GM23338 (cell line): ENCODE results near the gene LGALS1. TPM values are rescaled to one million over a fixed set of nuclear protein-coding genes. Genes with fewer than 3 reads are reported as not detected.

Experiments
- ATAC-seq: fragments of 200-7000 bp; cut with Tn5 transposase; 3 replicates; pipeline ENCODE4 v1.9.1; 2020
- DNase-seq: peaks from one replicate; pipeline ENCODE4 v3.0.0-alpha.2; 2015; ENCODE audit warnings: low spot score
- H2AFZ ChIP-seq: fragments of 200-600 bp; sonication (generic); 2 replicates; pipeline ENCODE4 v1.8.0; 2016; ENCODE audit warnings: antibody characterized with exemption, mild to moderate bottlenecking, moderate library complexity
- H3F3A ChIP-seq: fragments of 200-600 bp; sonication (generic); replicated peaks from 2 replicates; pipeline ENCODE4 v1.8.0; 2017; ENCODE audit warnings: antibody characterized with exemption, mixed run types, low read depth
- H3K27ac ChIP-seq: fragments of 200-600 bp; sonication (generic); 2 replicates; pipeline ENCODE4 v1.6.1; 2016; ENCODE audit warnings: low read depth
- H3K27me3 ChIP-seq: fragments of 200-600 bp; sonication (generic); 2 replicates; pipeline ENCODE4 v1.8.0; 2016; ENCODE audit warnings: mild to moderate bottlenecking, mixed run types, moderate library complexity; ENCODE audit not compliant: insufficient read depth
- H3K36me3 ChIP-seq: fragments of 200-600 bp; sonication (generic); 2 replicates; pipeline ENCODE4 v1.8.0; 2016; ENCODE audit warnings: mild to moderate bottlenecking; ENCODE audit not compliant: insufficient read depth
- H3K4me1 ChIP-seq: fragments of 200-600 bp; sonication (generic); 2 replicates; pipeline ENCODE4 v1.8.0; 2016; ENCODE audit warnings: mild to moderate bottlenecking, moderate library complexity; ENCODE audit not compliant: insufficient read depth
- H3K4me2 ChIP-seq: fragments of 200-600 bp; sonication (generic); 2 replicates; pipeline ENCODE4 v1.7.1; 2017; ENCODE audit warnings: mixed run types
- H3K4me3 ChIP-seq: fragments of 200-600 bp; sonication (generic); 2 replicates; pipeline ENCODE4 v1.6.1; 2016; ENCODE audit warnings: mixed run types
- H3K79me2 ChIP-seq: fragments of 200-600 bp; sonication (generic); replicated peaks from 2 replicates; pipeline ENCODE4 v1.8.0; 2017; ENCODE audit warnings: mild to moderate bottlenecking; ENCODE audit not compliant: insufficient read depth
- H3K9me2 ChIP-seq: fragments of 200-600 bp; sonication (generic); 2 replicates; pipeline ENCODE4 v1.8.0; 2017; ENCODE audit not compliant: insufficient read depth
- H4K20me1 ChIP-seq: fragments of 200-600 bp; sonication (generic); replicated peaks from 2 replicates; pipeline ENCODE4 v1.8.0; 2017; ENCODE audit warnings: mild to moderate bottlenecking; ENCODE audit not compliant: insufficient read depth
- H3K27ac Mint-ChIP-seq: 2 replicates; pipeline ENCODE4 v1.8.0; 2020; ENCODE audit warnings: inconsistent platforms, mild to moderate bottlenecking, moderate library complexity, mixed read lengths
- H3K27me3 Mint-ChIP-seq: 3 replicates; pipeline ENCODE4 v1.8.0; 2022; ENCODE audit warnings: low read depth, mild to moderate bottlenecking, moderate library complexity, mixed read lengths, inconsistent platforms; ENCODE audit not compliant: insufficient read depth, poor library complexity
- H3K36me3 Mint-ChIP-seq: 3 replicates; pipeline ENCODE4 v1.8.0; 2021; ENCODE audit warnings: low read depth, mild to moderate bottlenecking, inconsistent platforms, moderate library complexity, mixed read lengths
- H3K4me1 Mint-ChIP-seq: 3 replicates; pipeline ENCODE4 v1.8.0; 2020; ENCODE audit warnings: mild to moderate bottlenecking, inconsistent platforms, mixed read lengths
- H3K4me3 Mint-ChIP-seq: 3 replicates; pipeline ENCODE4 v1.8.0; 2021; ENCODE audit warnings: moderate library complexity, mild to moderate bottlenecking, inconsistent platforms, mixed read lengths
- H3K9me3 Mint-ChIP-seq: 3 replicates; pipeline ENCODE4 v1.8.0; 2020; ENCODE audit warnings: moderate library complexity, mild to moderate bottlenecking, inconsistent platforms, mixed read lengths
- CREB1 ChIP-seq: fragments of 250-450 bp; sonication (Bioruptor Pico); IDR thresholded peaks from 2 replicates; pipeline ENCODE4 v1.5.0; 2020; ENCODE audit warnings: low read depth, mild to moderate bottlenecking, moderate library complexity
- CTCF ChIP-seq, 2 experiments: fragments of 200-600 bp in 1 of 2; sonication (generic) in 1 of 2; conservative IDR thresholded peaks; 2 replicates each; pipeline versions ENCODE4 v1.5.1 to v1.6.1; 2016 to 2017; ENCODE audit warnings: antibody characterized with exemption in 2 of 2, low read depth in 2 of 2, mild to moderate bottlenecking in 2 of 2, moderate library complexity in 1 of 2
- ETS1 ChIP-seq: IDR thresholded peaks from 2 replicates; pipeline ENCODE4 v1.6.1; 2016; ENCODE audit warnings: antibody characterized with exemption
- EZH2 ChIP-seq: fragments of 200-600 bp; sonication (generic); IDR thresholded peaks from one replicate; pipeline ENCODE4 v1.8.0; 2017; ENCODE audit warnings: antibody characterized with exemption, mild to moderate bottlenecking, low read depth; ENCODE audit not compliant: unreplicated experiment
- EZH2phosphoT487 ChIP-seq: fragments of 200-600 bp; sonication (generic); IDR thresholded peaks from one replicate; pipeline ENCODE4 v1.8.1; 2018; ENCODE audit warnings: antibody characterized with exemption; ENCODE audit not compliant: unreplicated experiment
- JUNB ChIP-seq: IDR thresholded peaks from one replicate; pipeline ENCODE4 v1.6.1; 2016; ENCODE audit warnings: antibody characterized with exemption; ENCODE audit not compliant: unreplicated experiment
- NANOG ChIP-seq: IDR thresholded peaks from 2 replicates; pipeline ENCODE4 v1.6.1; 2016; ENCODE audit warnings: antibody characterized with exemption, borderline replicate concordance
- POLR2AphosphoS5 ChIP-seq: IDR thresholded peaks from 2 replicates; pipeline ENCODE4 v1.6.1; 2016; ENCODE audit warnings: antibody characterized with exemption, low read depth
- REST ChIP-seq: IDR thresholded peaks from one replicate; pipeline ENCODE4 v1.6.1; 2018; ENCODE audit warnings: antibody characterized with exemption; ENCODE audit not compliant: unreplicated experiment
- STAT1 ChIP-seq: IDR thresholded peaks from one replicate; pipeline ENCODE4 v1.6.1; 2016; ENCODE audit warnings: antibody characterized with exemption; ENCODE audit not compliant: unreplicated experiment
- ZNF114 ChIP-seq: fragments of 250-450 bp; sonication (Bioruptor Pico); IDR thresholded peaks from 2 replicates; pipeline ENCODE4 v1.5.0; 2020; ENCODE audit warnings: mild to moderate bottlenecking, moderate library complexity
- ZNF331 ChIP-seq: fragments of 250-450 bp; sonication (Bioruptor Pico); IDR thresholded peaks from 2 replicates; pipeline ENCODE4 v1.5.0; 2020; ENCODE audit warnings: low read depth, mild to moderate bottlenecking, moderate library complexity
- polyA plus RNA-seq: library from polyadenylated mRNA; unstranded; fragments of >200 nt; fragmentation: Nextera tagmentation; extraction: Ambion mirVana; gene quantifications from 2 replicates; pipeline ENCODE4 v1.2.1, GENCODE V29; 2016
- total RNA-seq: library from RNA; depleted of rRNA; stranded (reverse); fragments of >200 nt; shearing (Covaris generic); gene quantifications from 2 replicates; pipeline ENCODE4 v1.2.3, GENCODE V29; 2014
- TF ChIP-seq, protein P1 (sequence below): fragments of 250-450 bp; sonication (Bioruptor Pico); IDR thresholded peaks from 2 replicates; pipeline ENCODE4 v1.5.0; 2020; ENCODE audit warnings: mild to moderate bottlenecking, moderate library complexity

LGALS1 gene
- total and polyA plus RNA-seq, 2 experiments from 2014 or later = 31.2 to 62.5 TPM

GRCh38 chr22:37625737-37626136 is 49.7 kb upstream of the LGALS1 start:
- H3K27me3 Mint-ChIP-seq = peaks cover 3% of the 10 kb centered on the region
- DNase-seq (no peak), ATAC-seq (no peak)
- no peak for TF ChIP-seq EZH2phosphoT487
- no peak for TF ChIP-seq CTCF (conservative IDR thresholded peaks at IDR 0.05; ENCODE audit: low read depth in 2 of 2)
- TF ChIP-seq CREB1 (CRISPR knock-in tag) = no peak
- TF ChIP-seq POLR2AphosphoS5 = no peak
- no peak for TF ChIP-seq EZH2
- no peak for TF ChIP-seq REST
- TF ChIP-seq ZNF114 (CRISPR knock-in tag) = no peak
- TF ChIP-seq ZNF331 (CRISPR knock-in tag) = no peak
- TF ChIP-seq, protein P1, sequence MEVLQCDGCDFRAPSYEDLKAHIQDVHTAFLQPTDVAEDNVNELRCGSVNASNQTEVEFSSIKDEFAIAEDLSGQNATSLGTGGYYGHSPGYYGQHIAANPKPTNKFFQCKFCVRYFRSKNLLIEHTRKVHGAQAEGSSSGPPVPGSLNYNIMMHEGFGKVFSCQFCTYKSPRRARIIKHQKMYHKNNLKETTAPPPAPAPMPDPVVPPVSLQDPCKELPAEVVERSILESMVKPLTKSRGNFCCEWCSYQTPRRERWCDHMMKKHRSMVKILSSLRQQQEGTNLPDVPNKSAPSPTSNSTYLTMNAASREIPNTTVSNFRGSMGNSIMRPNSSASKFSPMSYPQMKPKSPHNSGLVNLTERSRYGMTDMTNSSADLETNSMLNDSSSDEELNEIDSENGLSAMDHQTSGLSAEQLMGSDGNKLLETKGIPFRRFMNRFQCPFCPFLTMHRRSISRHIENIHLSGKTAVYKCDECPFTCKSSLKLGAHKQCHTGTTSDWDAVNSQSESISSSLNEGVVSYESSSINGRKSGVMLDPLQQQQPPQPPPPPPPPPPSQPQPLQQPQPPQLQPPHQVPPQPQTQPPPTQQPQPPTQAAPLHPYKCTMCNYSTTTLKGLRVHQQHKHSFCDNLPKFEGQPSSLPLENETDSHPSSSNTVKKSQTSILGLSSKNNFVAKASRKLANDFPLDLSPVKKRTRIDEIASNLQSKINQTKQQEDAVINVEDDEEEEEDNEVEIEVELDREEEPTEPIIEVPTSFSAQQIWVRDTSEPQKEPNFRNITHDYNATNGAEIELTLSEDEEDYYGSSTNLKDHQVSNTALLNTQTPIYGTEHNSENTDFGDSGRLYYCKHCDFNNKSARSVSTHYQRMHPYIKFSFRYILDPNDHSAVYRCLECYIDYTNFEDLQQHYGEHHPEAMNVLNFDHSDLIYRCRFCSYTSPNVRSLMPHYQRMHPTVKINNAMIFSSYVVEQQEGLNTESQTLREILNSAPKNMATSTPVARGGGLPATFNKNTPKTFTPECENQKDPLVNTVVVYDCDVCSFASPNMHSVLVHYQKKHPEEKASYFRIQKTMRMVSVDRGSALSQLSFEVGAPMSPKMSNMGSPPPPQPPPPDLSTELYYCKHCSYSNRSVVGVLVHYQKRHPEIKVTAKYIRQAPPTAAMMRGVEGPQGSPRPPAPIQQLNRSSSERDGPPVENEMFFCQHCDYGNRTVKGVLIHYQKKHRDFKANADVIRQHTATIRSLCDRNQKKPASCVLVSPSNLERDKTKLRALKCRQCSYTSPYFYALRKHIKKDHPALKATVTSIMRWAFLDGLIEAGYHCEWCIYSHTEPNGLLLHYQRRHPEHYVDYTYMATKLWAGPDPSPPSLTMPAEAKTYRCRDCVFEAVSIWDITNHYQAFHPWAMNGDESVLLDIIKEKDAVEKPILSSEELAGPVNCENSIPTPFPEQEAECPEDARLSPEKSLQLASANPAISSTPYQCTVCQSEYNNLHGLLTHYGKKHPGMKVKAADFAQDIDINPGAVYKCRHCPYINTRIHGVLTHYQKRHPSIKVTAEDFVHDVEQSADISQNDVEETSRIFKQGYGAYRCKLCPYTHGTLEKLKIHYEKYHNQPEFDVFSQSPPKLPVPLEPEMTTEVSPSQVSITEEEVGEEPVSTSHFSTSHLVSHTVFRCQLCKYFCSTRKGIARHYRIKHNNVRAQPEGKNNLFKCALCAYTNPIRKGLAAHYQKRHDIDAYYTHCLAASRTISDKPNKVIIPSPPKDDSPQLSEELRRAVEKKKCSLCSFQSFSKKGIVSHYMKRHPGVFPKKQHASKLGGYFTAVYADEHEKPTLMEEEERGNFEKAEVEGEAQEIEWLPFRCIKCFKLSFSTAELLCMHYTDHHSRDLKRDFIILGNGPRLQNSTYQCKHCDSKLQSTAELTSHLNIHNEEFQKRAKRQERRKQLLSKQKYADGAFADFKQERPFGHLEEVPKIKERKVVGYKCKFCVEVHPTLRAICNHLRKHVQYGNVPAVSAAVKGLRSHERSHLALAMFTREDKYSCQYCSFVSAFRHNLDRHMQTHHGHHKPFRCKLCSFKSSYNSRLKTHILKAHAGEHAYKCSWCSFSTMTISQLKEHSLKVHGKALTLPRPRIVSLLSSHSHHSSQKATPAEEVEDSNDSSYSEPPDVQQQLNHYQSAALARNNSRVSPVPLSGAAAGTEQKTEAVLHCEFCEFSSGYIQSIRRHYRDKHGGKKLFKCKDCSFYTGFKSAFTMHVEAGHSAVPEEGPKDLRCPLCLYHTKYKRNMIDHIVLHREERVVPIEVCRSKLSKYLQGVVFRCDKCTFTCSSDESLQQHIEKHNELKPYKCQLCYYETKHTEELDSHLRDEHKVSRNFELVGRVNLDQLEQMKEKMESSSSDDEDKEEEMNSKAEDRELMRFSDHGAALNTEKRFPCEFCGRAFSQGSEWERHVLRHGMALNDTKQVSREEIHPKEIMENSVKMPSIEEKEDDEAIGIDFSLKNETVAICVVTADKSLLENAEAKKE (CRISPR knock-in tag) = no peak
- no peak for TF ChIP-seq STAT1
- TF ChIP-seq JUNB = no peak
- no peak for TF ChIP-seq NANOG
- no peak for TF ChIP-seq ETS1
- Histone ChIP-seq H3K9me2 (no peaks in the 10 kb centered on the region), H3K36me3 (no peaks in the 10 kb centered on the region; the same call in 1 of the 2 replicates), H3K4me1 (no peaks in the 10 kb centered on the region), H3K4me2 (no peak overlapping the region), H3K27ac (no peak overlapping the region), H3K27me3 (no peaks in the 10 kb centered on the region), H3F3A (peaks cover 11% of the 10 kb centered on the region; the same call in 1 of the 2 replicates), H3K79me2 (no peaks in the 10 kb centered on the region), H4K20me1 (no peaks in the 10 kb centered on the region), H3K4me3 (no peak overlapping the region), H2AFZ (no peak overlapping the region)
- H3K27ac Mint-ChIP-seq = no peak overlapping the region
- no peak overlapping the region for H3K4me3 Mint-ChIP-seq
- H3K4me1 Mint-ChIP-seq = peaks cover 2% of the 10 kb centered on the region
- no peaks in the 10 kb centered on the region; the same call in 1 of the 3 replicates for H3K9me3 Mint-ChIP-seq
- peaks cover 11% of the 10 kb centered on the region for H3K36me3 Mint-ChIP-seq
